ENCODE data around the gene CDH2.

CDH2 gene

DNA sequence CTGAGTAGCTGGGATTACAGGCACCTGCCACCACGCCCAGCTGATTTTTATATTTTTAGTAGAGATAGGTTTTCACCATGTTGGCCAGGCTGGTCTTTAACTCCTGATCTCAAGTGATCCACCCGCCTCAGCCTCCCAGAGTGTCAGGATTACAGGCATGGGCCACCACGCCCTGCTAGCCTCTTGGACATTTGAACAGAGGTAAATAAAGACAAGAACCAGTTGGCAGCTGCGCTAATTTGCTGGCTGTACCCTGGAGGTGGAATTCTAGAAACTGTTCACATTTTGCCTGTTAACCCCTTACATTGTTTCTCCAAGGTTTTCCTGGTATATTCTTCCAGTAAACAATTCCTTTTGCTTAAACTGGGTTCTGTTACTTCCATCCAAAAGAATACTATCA is 132.9 kb downstream of the CDH2 start:
- no peak for ATAC-seq
- TF ChIP-seq, protein P1, sequence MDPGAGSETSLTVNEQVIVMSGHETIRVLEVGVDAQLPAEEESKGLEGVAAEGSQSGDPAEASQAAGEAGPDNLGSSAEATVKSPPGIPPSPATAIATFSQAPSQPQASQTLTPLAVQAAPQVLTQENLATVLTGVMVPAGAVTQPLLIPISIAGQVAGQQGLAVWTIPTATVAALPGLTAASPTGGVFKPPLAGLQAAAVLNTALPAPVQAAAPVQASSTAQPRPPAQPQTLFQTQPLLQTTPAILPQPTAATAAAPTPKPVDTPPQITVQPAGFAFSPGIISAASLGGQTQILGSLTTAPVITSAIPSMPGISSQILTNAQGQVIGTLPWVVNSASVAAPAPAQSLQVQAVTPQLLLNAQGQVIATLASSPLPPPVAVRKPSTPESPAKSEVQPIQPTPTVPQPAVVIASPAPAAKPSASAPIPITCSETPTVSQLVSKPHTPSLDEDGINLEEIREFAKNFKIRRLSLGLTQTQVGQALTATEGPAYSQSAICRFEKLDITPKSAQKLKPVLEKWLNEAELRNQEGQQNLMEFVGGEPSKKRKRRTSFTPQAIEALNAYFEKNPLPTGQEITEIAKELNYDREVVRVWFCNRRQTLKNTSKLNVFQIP (CRISPR knock-in tag; IDR thresholded peaks at IDR 0.05; ENCODE audit: borderline replicate concordance, low read depth): no peak
- TF ChIP-seq ARNTL (CRISPR knock-in tag; IDR thresholded peaks at IDR 0.05; ENCODE audit: borderline replicate concordance, low read depth) (no peak), ESRRG (CRISPR knock-in tag; IDR thresholded peaks at IDR 0.05) (no peak), ZNF565 (CRISPR knock-in tag; conservative IDR thresholded peaks at IDR 0.05; ENCODE audit: low read depth) (no peak), ZNF70 (CRISPR knock-in tag; IDR thresholded peaks at IDR 0.05) (no peak), ZFP30 (CRISPR knock-in tag; IDR thresholded peaks at IDR 0.05) (no peak), SNAI2 (CRISPR knock-in tag; IDR thresholded peaks at IDR 0.05) (no peak), ISL1 (CRISPR knock-in tag; IDR thresholded peaks at IDR 0.05) (no peak), GLIS3 (CRISPR knock-in tag; IDR thresholded peaks at IDR 0.05) (no peak), RARB (CRISPR knock-in tag; IDR thresholded peaks at IDR 0.05) (no peak), PPARA (CRISPR knock-in tag; IDR thresholded peaks at IDR 0.05; ENCODE audit: borderline replicate concordance) (no peak), ZNF8 (CRISPR knock-in tag; IDR thresholded peaks at IDR 0.05) (no peak), BACH2 (CRISPR knock-in tag; IDR thresholded peaks at IDR 0.05; ENCODE audit: borderline replicate concordance) (no peak), TCF4 (CRISPR knock-in tag; IDR thresholded peaks at IDR 0.05; ENCODE audit: borderline replicate concordance) (no peak), ZFP3 (CRISPR knock-in tag; IDR thresholded peaks at IDR 0.05) (no peak), TOX (CRISPR knock-in tag; IDR thresholded peaks at IDR 0.05; ENCODE audit: borderline replicate concordance) (no peak), CSDC2 (CRISPR knock-in tag; IDR thresholded peaks at IDR 0.05) (no peak)
- TF ChIP-seq, protein P2, sequence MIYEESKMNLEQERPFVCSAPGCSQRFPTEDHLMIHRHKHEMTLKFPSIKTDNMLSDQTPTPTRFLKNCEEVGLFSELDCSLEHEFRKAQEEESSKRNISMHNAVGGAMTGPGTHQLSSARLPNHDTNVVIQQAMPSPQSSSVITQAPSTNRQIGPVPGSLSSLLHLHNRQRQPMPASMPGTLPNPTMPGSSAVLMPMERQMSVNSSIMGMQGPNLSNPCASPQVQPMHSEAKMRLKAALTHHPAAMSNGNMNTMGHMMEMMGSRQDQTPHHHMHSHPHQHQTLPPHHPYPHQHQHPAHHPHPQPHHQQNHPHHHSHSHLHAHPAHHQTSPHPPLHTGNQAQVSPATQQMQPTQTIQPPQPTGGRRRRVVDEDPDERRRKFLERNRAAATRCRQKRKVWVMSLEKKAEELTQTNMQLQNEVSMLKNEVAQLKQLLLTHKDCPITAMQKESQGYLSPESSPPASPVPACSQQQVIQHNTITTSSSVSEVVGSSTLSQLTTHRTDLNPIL (CRISPR knock-in tag; IDR thresholded peaks at IDR 0.05; ENCODE audit: low read depth): no peak
- TF ChIP-seq, protein P3, sequence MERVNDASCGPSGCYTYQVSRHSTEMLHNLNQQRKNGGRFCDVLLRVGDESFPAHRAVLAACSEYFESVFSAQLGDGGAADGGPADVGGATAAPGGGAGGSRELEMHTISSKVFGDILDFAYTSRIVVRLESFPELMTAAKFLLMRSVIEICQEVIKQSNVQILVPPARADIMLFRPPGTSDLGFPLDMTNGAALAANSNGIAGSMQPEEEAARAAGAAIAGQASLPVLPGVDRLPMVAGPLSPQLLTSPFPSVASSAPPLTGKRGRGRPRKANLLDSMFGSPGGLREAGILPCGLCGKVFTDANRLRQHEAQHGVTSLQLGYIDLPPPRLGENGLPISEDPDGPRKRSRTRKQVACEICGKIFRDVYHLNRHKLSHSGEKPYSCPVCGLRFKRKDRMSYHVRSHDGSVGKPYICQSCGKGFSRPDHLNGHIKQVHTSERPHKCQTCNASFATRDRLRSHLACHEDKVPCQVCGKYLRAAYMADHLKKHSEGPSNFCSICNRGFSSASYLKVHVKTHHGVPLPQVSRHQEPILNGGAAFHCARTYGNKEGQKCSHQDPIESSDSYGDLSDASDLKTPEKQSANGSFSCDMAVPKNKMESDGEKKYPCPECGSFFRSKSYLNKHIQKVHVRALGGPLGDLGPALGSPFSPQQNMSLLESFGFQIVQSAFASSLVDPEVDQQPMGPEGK (CRISPR knock-in tag; IDR thresholded peaks at IDR 0.05; ENCODE audit: borderline replicate concordance): no peak
- TF ChIP-seq, protein P4, sequence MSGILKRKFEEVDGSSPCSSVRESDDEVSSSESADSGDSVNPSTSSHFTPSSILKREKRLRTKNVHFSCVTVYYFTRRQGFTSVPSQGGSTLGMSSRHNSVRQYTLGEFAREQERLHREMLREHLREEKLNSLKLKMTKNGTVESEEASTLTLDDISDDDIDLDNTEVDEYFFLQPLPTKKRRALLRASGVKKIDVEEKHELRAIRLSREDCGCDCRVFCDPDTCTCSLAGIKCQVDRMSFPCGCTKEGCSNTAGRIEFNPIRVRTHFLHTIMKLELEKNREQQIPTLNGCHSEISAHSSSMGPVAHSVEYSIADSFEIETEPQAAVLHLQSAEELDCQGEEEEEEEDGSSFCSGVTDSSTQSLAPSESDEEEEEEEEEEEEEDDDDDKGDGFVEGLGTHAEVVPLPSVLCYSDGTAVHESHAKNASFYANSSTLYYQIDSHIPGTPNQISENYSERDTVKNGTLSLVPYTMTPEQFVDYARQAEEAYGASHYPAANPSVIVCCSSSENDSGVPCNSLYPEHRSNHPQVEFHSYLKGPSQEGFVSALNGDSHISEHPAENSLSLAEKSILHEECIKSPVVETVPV (CRISPR knock-in tag; IDR thresholded peaks at IDR 0.05): no peak

DNA sequence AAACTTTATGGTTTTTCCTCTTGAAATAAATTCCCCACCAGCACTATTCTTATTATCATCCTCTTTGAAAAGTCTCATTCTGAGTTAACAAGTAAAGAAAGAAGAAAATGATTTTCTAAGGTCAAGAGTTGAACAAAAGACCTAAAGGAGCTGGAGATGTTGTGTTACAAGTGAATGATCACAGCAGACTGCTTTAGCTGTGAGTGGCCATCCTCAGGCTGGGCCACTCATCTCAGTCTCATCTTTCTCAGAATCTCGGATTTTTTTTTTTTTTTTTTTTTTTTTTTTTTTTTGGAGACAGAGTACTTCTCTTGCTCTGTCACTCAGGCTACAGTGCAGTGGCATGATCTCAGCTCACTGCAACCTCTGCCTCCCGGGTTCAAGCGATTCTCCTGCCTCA is 133.3 kb downstream of the CDH2 start:
- ATAC-seq: no peak
- TF ChIP-seq TOX (CRISPR knock-in tag; IDR thresholded peaks at IDR 0.05; ENCODE audit: borderline replicate concordance): no peak
- TF ChIP-seq, protein P3 (CRISPR knock-in tag; IDR thresholded peaks at IDR 0.05; ENCODE audit: borderline replicate concordance): no peak
- no peak for TF ChIP-seq ZNF565 (CRISPR knock-in tag; conservative IDR thresholded peaks at IDR 0.05; ENCODE audit: low read depth)
- TF ChIP-seq ZC3H10 (CRISPR knock-in tag; IDR thresholded peaks at IDR 0.05): no peak
- TF ChIP-seq ESRRG (CRISPR knock-in tag; IDR thresholded peaks at IDR 0.05): no peak
- TF ChIP-seq ZFP30 (CRISPR knock-in tag; IDR thresholded peaks at IDR 0.05): no peak
- TF ChIP-seq PPARA (CRISPR knock-in tag; IDR thresholded peaks at IDR 0.05; ENCODE audit: borderline replicate concordance): no peak
- TF ChIP-seq, protein P2 (CRISPR knock-in tag; IDR thresholded peaks at IDR 0.05; ENCODE audit: low read depth): no peak
- no peak for TF ChIP-seq ZNF70 (CRISPR knock-in tag; IDR thresholded peaks at IDR 0.05)
- TF ChIP-seq, protein P5, sequence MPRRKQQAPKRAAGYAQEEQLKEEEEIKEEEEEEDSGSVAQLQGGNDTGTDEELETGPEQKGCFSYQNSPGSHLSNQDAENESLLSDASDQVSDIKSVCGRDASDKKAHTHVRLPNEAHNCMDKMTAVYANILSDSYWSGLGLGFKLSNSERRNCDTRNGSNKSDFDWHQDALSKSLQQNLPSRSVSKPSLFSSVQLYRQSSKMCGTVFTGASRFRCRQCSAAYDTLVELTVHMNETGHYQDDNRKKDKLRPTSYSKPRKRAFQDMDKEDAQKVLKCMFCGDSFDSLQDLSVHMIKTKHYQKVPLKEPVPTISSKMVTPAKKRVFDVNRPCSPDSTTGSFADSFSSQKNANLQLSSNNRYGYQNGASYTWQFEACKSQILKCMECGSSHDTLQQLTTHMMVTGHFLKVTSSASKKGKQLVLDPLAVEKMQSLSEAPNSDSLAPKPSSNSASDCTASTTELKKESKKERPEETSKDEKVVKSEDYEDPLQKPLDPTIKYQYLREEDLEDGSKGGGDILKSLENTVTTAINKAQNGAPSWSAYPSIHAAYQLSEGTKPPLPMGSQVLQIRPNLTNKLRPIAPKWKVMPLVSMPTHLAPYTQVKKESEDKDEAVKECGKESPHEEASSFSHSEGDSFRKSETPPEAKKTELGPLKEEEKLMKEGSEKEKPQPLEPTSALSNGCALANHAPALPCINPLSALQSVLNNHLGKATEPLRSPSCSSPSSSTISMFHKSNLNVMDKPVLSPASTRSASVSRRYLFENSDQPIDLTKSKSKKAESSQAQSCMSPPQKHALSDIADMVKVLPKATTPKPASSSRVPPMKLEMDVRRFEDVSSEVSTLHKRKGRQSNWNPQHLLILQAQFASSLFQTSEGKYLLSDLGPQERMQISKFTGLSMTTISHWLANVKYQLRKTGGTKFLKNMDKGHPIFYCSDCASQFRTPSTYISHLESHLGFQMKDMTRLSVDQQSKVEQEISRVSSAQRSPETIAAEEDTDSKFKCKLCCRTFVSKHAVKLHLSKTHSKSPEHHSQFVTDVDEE (CRISPR knock-in tag; IDR thresholded peaks at IDR 0.05): no peak
- TF ChIP-seq ZNF8 (CRISPR knock-in tag; IDR thresholded peaks at IDR 0.05): no peak
- no peak for TF ChIP-seq ISL1 (CRISPR knock-in tag; IDR thresholded peaks at IDR 0.05)
- TF ChIP-seq ZFP3 (CRISPR knock-in tag; IDR thresholded peaks at IDR 0.05): no peak
- no peak for TF ChIP-seq OSR1 (CRISPR knock-in tag; IDR thresholded peaks at IDR 0.05)
- TF ChIP-seq GLIS3 (CRISPR knock-in tag; IDR thresholded peaks at IDR 0.05): no peak
- no peak for TF ChIP-seq ARNTL (CRISPR knock-in tag; IDR thresholded peaks at IDR 0.05; ENCODE audit: borderline replicate concordance, low read depth)
- no peak for TF ChIP-seq CSDC2 (CRISPR knock-in tag; IDR thresholded peaks at IDR 0.05)
- no peak for TF ChIP-seq BACH2 (CRISPR knock-in tag; IDR thresholded peaks at IDR 0.05; ENCODE audit: borderline replicate concordance)
- TF ChIP-seq SNAI2 (CRISPR knock-in tag; IDR thresholded peaks at IDR 0.05): no peak
- no peak for TF ChIP-seq RARB (CRISPR knock-in tag; IDR thresholded peaks at IDR 0.05)
